Measurements from ENCODE around the gene RPA3. TPM values are rescaled to one million over a fixed set of nuclear protein-coding genes. Genes with fewer than 3 reads are reported as not detected.

RPA3 gene
- total and polyA plus RNA-seq, 2 of the 13 experiments (the other 11 are each of a cell fraction or from before 2014, with no cell fraction given) = 38.3 to 154 TPM

DNA sequence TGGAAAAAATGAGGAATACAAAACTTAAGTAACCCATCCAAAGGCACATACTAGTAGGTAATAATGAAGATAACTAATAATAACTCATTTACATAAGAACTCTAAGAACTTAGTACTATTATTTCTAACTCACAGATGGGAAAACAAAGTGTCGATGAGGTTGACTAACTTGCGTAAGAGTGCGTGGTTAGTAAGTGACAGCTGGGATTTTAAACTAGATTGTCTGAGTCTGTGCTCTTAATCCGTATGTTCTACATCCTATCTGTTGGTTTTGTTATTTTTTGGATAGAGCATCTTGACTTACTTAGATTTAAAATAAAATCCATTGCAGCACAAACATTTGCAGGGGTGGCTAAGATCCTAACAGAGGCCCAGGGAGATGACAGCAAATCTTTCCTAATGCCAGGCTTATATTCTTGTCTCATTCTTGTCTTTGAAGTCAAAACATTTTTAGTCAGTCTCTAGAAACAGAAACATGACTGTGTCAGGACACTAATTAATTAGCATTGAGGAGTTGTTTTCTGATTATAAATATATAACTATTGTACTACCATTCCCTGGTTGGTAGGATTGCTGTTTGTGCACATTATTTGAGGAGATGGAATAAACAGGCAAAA is 11.7 kb downstream of the RPA3 start (continued):
- TF ChIP-seq, protein P1, sequence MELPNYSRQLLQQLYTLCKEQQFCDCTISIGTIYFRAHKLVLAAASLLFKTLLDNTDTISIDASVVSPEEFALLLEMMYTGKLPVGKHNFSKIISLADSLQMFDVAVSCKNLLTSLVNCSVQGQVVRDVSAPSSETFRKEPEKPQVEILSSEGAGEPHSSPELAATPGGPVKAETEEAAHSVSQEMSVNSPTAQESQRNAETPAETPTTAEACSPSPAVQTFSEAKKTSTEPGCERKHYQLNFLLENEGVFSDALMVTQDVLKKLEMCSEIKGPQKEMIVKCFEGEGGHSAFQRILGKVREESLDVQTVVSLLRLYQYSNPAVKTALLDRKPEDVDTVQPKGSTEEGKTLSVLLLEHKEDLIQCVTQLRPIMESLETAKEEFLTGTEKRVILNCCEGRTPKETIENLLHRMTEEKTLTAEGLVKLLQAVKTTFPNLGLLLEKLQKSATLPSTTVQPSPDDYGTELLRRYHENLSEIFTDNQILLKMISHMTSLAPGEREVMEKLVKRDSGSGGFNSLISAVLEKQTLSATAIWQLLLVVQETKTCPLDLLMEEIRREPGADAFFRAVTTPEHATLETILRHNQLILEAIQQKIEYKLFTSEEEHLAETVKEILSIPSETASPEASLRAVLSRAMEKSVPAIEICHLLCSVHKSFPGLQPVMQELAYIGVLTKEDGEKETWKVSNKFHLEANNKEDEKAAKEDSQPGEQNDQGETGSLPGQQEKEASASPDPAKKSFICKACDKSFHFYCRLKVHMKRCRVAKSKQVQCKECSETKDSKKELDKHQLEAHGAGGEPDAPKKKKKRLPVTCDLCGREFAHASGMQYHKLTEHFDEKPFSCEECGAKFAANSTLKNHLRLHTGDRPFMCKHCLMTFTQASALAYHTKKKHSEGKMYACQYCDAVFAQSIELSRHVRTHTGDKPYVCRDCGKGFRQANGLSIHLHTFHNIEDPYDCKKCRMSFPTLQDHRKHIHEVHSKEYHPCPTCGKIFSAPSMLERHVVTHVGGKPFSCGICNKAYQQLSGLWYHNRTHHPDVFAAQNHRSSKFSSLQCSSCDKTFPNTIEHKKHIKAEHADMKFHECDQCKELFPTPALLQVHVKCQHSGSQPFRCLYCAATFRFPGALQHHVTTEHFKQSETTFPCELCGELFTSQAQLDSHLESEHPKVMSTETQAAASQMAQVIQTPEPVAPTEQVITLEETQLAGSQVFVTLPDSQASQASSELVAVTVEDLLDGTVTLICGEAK (IDR thresholded peaks at IDR 0.05) = no peak
- TF ChIP-seq, protein P1 (CRISPR knock-in tag; IDR thresholded peaks at IDR 0.05) = no peak
- no peak for TF ChIP-seq NBN (conservative IDR thresholded peaks at IDR 0.05)

DNA sequence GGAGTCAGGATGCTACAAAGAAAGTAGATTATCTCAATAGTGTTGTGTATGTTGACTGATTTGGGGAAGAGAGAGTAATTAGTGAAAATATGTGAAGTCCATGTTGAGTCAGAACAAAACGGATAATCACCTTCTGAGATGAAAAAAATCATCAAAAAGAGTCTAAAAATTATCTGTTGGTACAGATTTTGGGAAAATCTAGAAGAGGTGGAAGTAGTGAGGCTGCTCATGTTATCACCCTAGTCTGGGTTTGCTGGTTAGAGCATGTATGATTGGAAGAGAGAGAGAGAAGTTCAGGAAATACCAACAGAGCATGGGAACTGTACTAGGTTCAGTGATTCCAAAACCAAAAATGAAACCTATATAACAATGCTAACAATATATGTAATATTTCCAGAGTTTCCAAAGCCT is 12.3 kb downstream of the RPA3 start:
- Histone ChIP-seq H3K9ac (ENCODE audit: insufficient read depth, low read depth, low read length) (no peak overlapping the region), H4K20me1 (ENCODE audit: insufficient read depth, low read length) (no peaks in the 10 kb centered on the region), H3K27ac (ENCODE audit: extremely low read length, insufficient read depth, low read length) (no peak overlapping the region), H3K4me3 (replicated peaks in 1 of 3; ENCODE audit: insufficient read depth in 1 of 3, low read depth in 2 of 3, low read length in 3 of 3) (no peak overlapping the region), H3K9me3 (ENCODE audit: low read length) (no peaks in the 10 kb centered on the region), H2AFZ (ENCODE audit: low read length) (no peak overlapping the region), H3K36me3 (replicated peaks in 1 of 2; ENCODE audit: control insufficient read depth in 1 of 2, insufficient read depth in 2 of 2, low read length in 2 of 2) (no peaks in the 10 kb centered on the region), H3K4me1 (ENCODE audit: insufficient read depth, low read length) (peaks cover 12% of the 10 kb centered on the region), H3K79me2 (ENCODE audit: insufficient read depth, low read length) (no peaks in the 10 kb centered on the region), H3K27me3 (ENCODE audit: control insufficient read depth in 1 of 2, insufficient read depth in 2 of 2, low read length in 2 of 2) (no peaks in the 10 kb centered on the region), H3K4me2 (ENCODE audit: low read depth, low read length) (no peak overlapping the region)
- ChIA-PET POLR2A (no interaction called here), CTCF (ENCODE audit: low intra/inter-chr PET ratio, low total read pairs) (no interaction called here)
- FAIRE-seq (no peak), ATAC-seq (no peak), DNase-seq (ENCODE audit: low spot score) (no peak)
- BruUV-seq (replicated peaks) = no TSS peak
- WGBS (ENCODE audit: low lambda C conversion rate) = 94% methylated on average over 1 of the region's 1 CpG
- intact Hi-C loops (cut with micrococcal nuclease; ENCODE audit: unreplicated experiment) (no loop called here), in situ Hi-C loops (cut with HindIII; ENCODE audit: extremely low pct_ligation_motif_present, low pct_unique_long_range_greater_than_20kb) (no loop called here)
- TF ChIP-seq ZNF335 (CRISPR knock-in tag; IDR thresholded peaks at IDR 0.05) (no peak), HHEX (CRISPR knock-in tag; IDR thresholded peaks at IDR 0.05) (no peak), TARDBP (CRISPR knock-in tag; IDR thresholded peaks at IDR 0.05) (no peak), AGO1 (IDR thresholded peaks at IDR 0.05; ENCODE audit: low read depth, low read length, poor library complexity, severe bottlenecking) (no peak), FOSL1 (CRISPR knock-in tag; IDR thresholded peaks at IDR 0.05; ENCODE audit: borderline replicate concordance) (no peak), HMG20B (CRISPR knock-in tag; conservative IDR thresholded peaks at IDR 0.05) (no peak), SMYD3 (CRISPR knock-in tag; IDR thresholded peaks at IDR 0.05) (no peak), ZKSCAN5 (CRISPR knock-in tag; IDR thresholded peaks at IDR 0.05) (no peak)
- TF ChIP-seq, protein P2, sequence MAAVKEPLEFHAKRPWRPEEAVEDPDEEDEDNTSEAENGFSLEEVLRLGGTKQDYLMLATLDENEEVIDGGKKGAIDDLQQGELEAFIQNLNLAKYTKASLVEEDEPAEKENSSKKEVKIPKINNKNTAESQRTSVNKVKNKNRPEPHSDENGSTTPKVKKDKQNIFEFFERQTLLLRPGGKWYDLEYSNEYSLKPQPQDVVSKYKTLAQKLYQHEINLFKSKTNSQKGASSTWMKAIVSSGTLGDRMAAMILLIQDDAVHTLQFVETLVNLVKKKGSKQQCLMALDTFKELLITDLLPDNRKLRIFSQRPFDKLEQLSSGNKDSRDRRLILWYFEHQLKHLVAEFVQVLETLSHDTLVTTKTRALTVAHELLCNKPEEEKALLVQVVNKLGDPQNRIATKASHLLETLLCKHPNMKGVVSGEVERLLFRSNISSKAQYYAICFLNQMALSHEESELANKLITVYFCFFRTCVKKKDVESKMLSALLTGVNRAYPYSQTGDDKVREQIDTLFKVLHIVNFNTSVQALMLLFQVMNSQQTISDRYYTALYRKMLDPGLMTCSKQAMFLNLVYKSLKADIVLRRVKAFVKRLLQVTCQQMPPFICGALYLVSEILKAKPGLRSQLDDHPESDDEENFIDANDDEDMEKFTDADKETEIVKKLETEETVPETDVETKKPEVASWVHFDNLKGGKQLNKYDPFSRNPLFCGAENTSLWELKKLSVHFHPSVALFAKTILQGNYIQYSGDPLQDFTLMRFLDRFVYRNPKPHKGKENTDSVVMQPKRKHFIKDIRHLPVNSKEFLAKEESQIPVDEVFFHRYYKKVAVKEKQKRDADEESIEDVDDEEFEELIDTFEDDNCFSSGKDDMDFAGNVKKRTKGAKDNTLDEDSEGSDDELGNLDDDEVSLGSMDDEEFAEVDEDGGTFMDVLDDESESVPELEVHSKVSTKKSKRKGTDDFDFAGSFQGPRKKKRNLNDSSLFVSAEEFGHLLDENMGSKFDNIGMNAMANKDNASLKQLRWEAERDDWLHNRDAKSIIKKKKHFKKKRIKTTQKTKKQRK (IDR thresholded peaks at IDR 0.05; ENCODE audit: low read length) = no peak

Data from HepG2 (cell line).